Measurements from ENCODE around the gene KIF4A. TPM values are rescaled to one million over a fixed set of nuclear protein-coding genes. Genes with fewer than 3 reads are reported as not detected.
A peak's percentile ranks its signal among the peaks of the same experiment; 100 is the strongest.

KIF4A gene
- total RNA-seq, 2 donors from 2014 or later: 0.73 to 1.3 TPM

DNA sequence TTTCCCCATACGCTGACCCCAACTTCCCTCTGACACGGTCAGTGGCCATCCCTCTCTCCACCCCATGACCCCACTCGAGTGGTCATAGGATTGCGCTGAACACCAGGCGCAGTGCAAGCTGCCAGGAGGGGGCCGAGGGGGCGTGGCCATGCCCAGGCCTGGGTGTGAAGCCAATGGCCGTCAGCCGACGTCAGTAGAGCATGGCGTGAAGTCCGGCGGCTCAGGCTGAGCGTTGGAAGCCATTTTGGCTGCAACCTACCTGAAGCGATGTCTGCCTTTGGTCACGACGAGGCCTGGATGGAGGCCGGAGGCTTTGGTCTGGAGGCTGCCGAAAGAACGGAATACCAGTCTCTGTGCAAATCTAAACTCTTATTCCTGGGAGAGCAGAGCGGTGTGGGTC is 8.0 kb upstream of the KIF4A start, which contains the start of gene RAB41:
Gene RAB41, plus strand, starts transcription at position 222 of the 400 bp plus-strand sequence. Its CDS starts 46 bp downstream, at position 268.
- TF ChIP-seq POLR2A (IDR thresholded peaks at IDR 0.05) (no peak), POLR2AphosphoS5 (IDR thresholded peaks at IDR 0.05) (no peak)
- H3K4me1 ChIP-seq (replicated peaks): no peaks in the 10 kb centered on the region
- H3K9me3 ChIP-seq: no peaks in the 10 kb centered on the region
- intact Hi-C loops (cut with DNase I): no loop called here
- DNase-seq (ENCODE audit: low spot score): no peak
- 94% methylated on average over 13 of the region's 21 CpGs for WGBS
- H3K27ac ChIP-seq: no peak within 1 kb of the TSS
- H3K36me3 ChIP-seq: no peaks in the 10 kb centered on the region
- H3K4me3 ChIP-seq: no peak within 1 kb of the TSS
- no peaks in the 10 kb centered on the region for H3K27me3 ChIP-seq (replicated peaks; ENCODE audit: insufficient read depth)

DNA sequence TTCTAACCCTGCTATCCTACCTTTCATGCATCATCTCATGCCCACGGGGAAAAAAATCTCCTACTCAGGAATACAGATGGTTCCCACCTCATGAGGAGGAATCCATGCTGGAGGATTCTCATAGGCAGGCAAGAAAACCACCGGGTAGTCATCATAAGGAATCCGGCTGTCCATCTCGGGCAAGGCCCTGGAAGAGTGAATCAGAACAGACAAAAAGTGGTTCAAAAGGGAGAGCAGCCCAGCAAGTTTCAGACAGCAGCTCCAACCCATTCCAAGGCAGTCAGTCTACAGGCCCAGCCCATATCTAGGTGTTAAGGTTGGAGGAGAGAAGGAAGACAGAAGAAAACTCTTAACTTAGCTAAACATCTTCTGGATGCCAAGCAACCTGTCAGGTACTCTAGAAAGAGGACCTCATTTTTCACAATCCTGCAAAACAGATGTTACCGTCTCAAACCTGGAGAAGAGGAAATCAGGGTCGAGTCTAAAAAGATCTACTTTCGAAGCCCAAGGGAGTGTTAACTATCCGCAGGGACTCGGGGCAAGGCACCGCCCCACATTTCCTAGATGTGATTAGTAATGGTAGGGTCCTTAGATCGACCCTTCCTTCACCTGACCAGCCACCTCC is 624 bp upstream of the KIF4A start:
- TF ChIP-seq POLR2A (IDR thresholded peaks at IDR 0.05): no peak
- TF ChIP-seq, protein P1, sequence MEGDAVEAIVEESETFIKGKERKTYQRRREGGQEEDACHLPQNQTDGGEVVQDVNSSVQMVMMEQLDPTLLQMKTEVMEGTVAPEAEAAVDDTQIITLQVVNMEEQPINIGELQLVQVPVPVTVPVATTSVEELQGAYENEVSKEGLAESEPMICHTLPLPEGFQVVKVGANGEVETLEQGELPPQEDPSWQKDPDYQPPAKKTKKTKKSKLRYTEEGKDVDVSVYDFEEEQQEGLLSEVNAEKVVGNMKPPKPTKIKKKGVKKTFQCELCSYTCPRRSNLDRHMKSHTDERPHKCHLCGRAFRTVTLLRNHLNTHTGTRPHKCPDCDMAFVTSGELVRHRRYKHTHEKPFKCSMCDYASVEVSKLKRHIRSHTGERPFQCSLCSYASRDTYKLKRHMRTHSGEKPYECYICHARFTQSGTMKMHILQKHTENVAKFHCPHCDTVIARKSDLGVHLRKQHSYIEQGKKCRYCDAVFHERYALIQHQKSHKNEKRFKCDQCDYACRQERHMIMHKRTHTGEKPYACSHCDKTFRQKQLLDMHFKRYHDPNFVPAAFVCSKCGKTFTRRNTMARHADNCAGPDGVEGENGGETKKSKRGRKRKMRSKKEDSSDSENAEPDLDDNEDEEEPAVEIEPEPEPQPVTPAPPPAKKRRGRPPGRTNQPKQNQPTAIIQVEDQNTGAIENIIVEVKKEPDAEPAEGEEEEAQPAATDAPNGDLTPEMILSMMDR (IDR thresholded peaks at IDR 0.05): no peak
- no peak for TF ChIP-seq POLR2AphosphoS5 (IDR thresholded peaks at IDR 0.05)
- peak overlapping the region; percentile 29 to 40 for H3K4me3 ChIP-seq
- intact Hi-C loops (cut with DNase I): no loop called here
- H3K4me1 ChIP-seq (replicated peaks): no peaks in the 10 kb centered on the region
- H3K27ac ChIP-seq: peak overlapping the region; percentile 51 to 58
- DNase-seq (ENCODE audit: low spot score): no peak
- 26% methylated on average over 11 of the region's 11 CpGs for WGBS
- H3K36me3 ChIP-seq: no peaks in the 10 kb centered on the region
- no peaks in the 10 kb centered on the region for H3K27me3 ChIP-seq (replicated peaks; ENCODE audit: insufficient read depth)
- H3K9me3 ChIP-seq: no peaks in the 10 kb centered on the region

DNA sequence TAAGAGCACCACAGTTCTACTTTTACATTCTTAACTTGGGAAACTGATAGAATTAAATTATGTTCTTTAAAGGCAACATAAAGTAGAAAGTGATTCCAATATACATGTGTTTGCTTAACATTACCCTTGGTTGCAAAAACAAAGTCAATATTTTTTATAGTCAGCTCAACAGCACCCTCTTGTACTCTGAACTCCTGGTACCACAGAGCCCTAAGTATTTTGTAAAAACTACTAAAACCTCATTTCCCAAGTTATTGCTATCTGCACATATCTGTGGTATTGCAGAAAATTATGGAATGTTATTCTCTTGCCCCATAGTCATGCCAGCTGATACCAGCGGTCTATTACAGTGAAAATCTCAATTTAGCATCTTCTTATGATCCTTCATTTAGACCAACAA is 2.9 kb downstream of the KIF4A start:
- no peaks in the 10 kb centered on the region for H3K36me3 ChIP-seq
- no peak for TF ChIP-seq POLR2A (IDR thresholded peaks at IDR 0.05)
- no peaks in the 10 kb centered on the region for H3K4me1 ChIP-seq (replicated peaks)
- H3K9me3 ChIP-seq: no peaks in the 10 kb centered on the region
- H3K27me3 ChIP-seq (replicated peaks; ENCODE audit: insufficient read depth): no peaks in the 10 kb centered on the region
- DNase-seq (ENCODE audit: low spot score): no peak
- 0% methylated on average over 1 of the region's 1 CpG for WGBS
- intact Hi-C loops (cut with DNase I): no loop called here
- H3K27ac ChIP-seq: no peak overlapping the region
- H3K4me3 ChIP-seq: no peak overlapping the region

DNA sequence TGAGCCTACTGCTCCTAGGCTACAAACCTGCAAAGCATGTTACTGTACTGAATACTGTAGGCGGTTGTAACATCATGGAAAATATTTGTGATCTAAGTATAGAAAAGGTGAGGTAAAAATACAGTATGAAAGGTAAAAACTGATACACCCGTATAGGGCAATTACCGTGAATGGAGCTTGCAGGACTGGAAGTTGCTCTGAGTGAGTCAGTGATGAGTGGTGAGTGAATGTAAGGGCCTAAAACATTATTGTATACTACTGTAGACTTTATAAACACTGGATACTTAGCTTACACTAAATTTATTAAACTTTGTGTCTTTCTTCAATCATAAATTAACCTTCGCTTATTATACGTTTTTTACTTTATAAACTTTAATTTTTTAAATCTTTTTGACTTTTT is 3.7 kb downstream of the KIF4A start:
- H3K4me1 ChIP-seq (replicated peaks): no peaks in the 10 kb centered on the region
- H3K36me3 ChIP-seq: no peaks in the 10 kb centered on the region
- WGBS: 97% methylated on average over 5 of the region's 5 CpGs
- no peaks in the 10 kb centered on the region for H3K9me3 ChIP-seq
- no peak overlapping the region for H3K27ac ChIP-seq
- intact Hi-C loops (cut with DNase I): no loop called here
- TF ChIP-seq POLR2AphosphoS5 (IDR thresholded peaks at IDR 0.05) (no peak), POLR2A (IDR thresholded peaks at IDR 0.05) (no peak)
- TF ChIP-seq, protein P1 (IDR thresholded peaks at IDR 0.05): no peak
- no peaks in the 10 kb centered on the region for H3K27me3 ChIP-seq (replicated peaks; ENCODE audit: insufficient read depth)
- DNase-seq (ENCODE audit: low spot score): no peak
- no peak overlapping the region for H3K4me3 ChIP-seq

DNA sequence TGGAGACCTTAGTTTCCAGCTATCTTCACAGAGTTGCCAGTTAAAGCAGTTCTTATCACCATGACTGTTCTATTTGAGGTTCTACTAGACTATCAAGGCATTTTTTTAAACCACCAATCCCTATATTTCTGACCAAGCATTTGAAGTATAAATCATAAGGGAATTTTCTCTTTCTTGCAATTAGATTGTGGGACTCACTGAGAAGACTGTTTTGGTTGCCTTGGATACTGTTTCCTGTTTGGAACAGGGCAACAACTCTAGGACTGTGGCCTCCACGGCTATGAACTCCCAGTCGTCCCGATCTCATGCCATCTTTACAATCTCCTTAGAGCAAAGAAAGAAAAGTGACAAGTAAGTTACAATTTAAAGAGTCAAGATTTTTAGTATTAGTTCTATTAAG is 11.8 kb downstream of the KIF4A start:
- WGBS: 66% methylated on average over 3 of the region's 3 CpGs
- TF ChIP-seq POLR2A (IDR thresholded peaks at IDR 0.05): no peak
- TF ChIP-seq, protein P1 (IDR thresholded peaks at IDR 0.05): no peak
- TF ChIP-seq POLR2AphosphoS5 (IDR thresholded peaks at IDR 0.05): no peak
- no peaks in the 10 kb centered on the region for H3K4me1 ChIP-seq (replicated peaks)
- H3K36me3 ChIP-seq: no peaks in the 10 kb centered on the region
- H3K9me3 ChIP-seq: no peaks in the 10 kb centered on the region
- no peak overlapping the region for H3K27ac ChIP-seq
- intact Hi-C loops (cut with DNase I): no loop called here
- H3K4me3 ChIP-seq: no peak overlapping the region
- no peaks in the 10 kb centered on the region for H3K27me3 ChIP-seq (replicated peaks; ENCODE audit: insufficient read depth)
- no peak for DNase-seq (ENCODE audit: low spot score)

DNA sequence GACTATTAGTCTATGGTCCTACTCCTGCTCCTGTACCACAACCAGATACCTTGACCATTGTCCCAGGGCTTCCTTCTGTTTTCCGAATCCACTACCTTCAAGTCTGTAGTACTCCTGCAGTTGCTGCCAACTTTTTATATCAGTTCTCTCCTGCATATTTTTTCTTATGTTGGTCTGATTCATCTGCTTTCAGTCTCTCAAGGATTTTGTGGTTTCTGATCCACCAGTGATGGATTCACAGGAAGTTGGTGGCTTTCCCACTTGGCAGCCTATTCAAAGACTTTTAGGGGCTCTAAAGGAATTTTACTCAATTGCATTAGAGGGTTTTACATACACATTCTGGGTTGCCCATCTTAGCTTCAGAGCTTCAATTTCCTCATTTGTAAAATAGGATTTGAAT is 23.6 kb downstream of the KIF4A start:
- whole genome bisulfite sequencing: 100% methylated on average over 1 of the region's 1 CpG
- Histone ChIP-seq H3K4me1 (replicated peaks) (no peaks in the 10 kb centered on the region), H3K36me3 (no peaks in the 10 kb centered on the region), H3K27ac (no peak overlapping the region), H3K9me3 (no peaks in the 10 kb centered on the region), H3K27me3 (replicated peaks; ENCODE audit: insufficient read depth) (no peaks in the 10 kb centered on the region), H3K4me3 (no peak overlapping the region)
- DNase-seq (ENCODE audit: low spot score): no peak
- TF ChIP-seq POLR2A (IDR thresholded peaks at IDR 0.05): no peak
- intact Hi-C loops (cut with DNase I): no loop called here

Measured in prostate gland (tissue), 2 donors.